ENCODE data around the gene LIPJ. TPM values are rescaled to one million over a fixed set of nuclear protein-coding genes. Genes with fewer than 3 reads are reported as not detected.
A peak's percentile ranks its signal among the peaks of the same experiment; 100 is the strongest.

LIPJ gene
- total and polyA plus RNA-seq, 10 of the 15 experiments (the other 5 are each of a cell fraction or from before 2014, with no cell fraction given) = 0.03 to 0.23 (median 0.08) TPM; not detected in 5

GRCh38 chr10:88582806-88583583 is 3.6 kb upstream of the LIPJ start, which contains the start of gene RNLS (continued):
- TF ChIP-seq PAX5 (IDR thresholded peaks at IDR 0.05; ENCODE audit: borderline replicate concordance, low read depth, low read length) = no peak
- no peak for TF ChIP-seq CBX5 (IDR thresholded peaks at IDR 0.05; ENCODE audit: low read depth)
- TF ChIP-seq BRCA1 (IDR thresholded peaks at IDR 0.05; ENCODE audit: low read depth, low read length) = no peak
- TF ChIP-seq ZZZ3 (IDR thresholded peaks at IDR 0.05; ENCODE audit: control insufficient read depth, insufficient read length, low read depth) = no peak
- TF ChIP-seq ZNF622 (IDR thresholded peaks at IDR 0.05) = no peak

GRCh38 chr10:88583584-88583957 is 3.0 kb upstream of the LIPJ start:
- Histone ChIP-seq H3K27ac (ENCODE audit: control insufficient read depth, insufficient read depth) (peak overlapping the region; percentile 87), H3K9ac (ENCODE audit: control insufficient read depth, insufficient read depth, low read length) (peak overlapping the region; percentile 86), H3K4me2 (ENCODE audit: control insufficient read depth, insufficient read depth) (peak overlapping the region; percentile 51), H4K20me1 (ENCODE audit: control insufficient read depth, insufficient read depth) (no peaks in the 10 kb centered on the region), H2AFZ (ENCODE audit: control insufficient read depth, low read depth, low read length) (peak overlapping the region; percentile 84), H3K4me1 (ENCODE audit: control insufficient read depth, insufficient read depth, low read length) (peaks cover 4% of the 10 kb centered on the region; the same call in 1 of the 2 replicates), H3K27me3 (replicated peaks in 1 of 2; ENCODE audit: control insufficient read depth in 2 of 2, insufficient read depth in 2 of 2, low read length in 1 of 2) (no peaks in the 10 kb centered on the region), H3K36me3 (ENCODE audit: control insufficient read depth in 2 of 2, insufficient read depth in 2 of 2, low read length in 1 of 2) (no peaks in the 10 kb centered on the region), H3K79me2 (ENCODE audit: control insufficient read depth, insufficient read depth, low read length) (no peaks in the 10 kb centered on the region; the same call in 1 of the 2 replicates), H3K9me3 (replicated peaks; ENCODE audit: control insufficient read depth, insufficient read depth, low read length) (no peaks in the 10 kb centered on the region; the same call in 2 of the 3 replicates), H3K4me3 (peak overlapping the region; percentile 69)
- no peak for DNase-seq (ENCODE audit: low read depth, low spot score)
- intact Hi-C loops (cut with micrococcal nuclease; ENCODE audit: unreplicated experiment) = loop anchor here (5.0 kb wide), 1 partner anchor 229 kb away; no protein-coding TSS in a partner anchor
- POLR2A ChIA-PET = interaction anchor here (0.5 to 1.4 kb wide), 3 partner anchors 15 to 713 kb away, joined by 3 to 5 read pairs (median 3); no protein-coding TSS in a partner anchor
- in situ Hi-C loops (cut with MboI) = no loop called here
- ATAC-seq = no peak
- SMC1A ChIA-PET (ENCODE audit: uncharacterized antibody, unreplicated experiment) = interaction anchor here (1.0 to 2.5 kb wide), 6 partner anchors 13 to 660 kb away, joined by 3 to 10 read pairs (median 3); no protein-coding TSS in a partner anchor
- RAD21 ChIA-PET (ENCODE audit: unreplicated experiment) = interaction anchor here (1.0 to 1.9 kb wide), 3 partner anchors 13 to 16 kb away, joined by 4 to 6 read pairs (median 4); no protein-coding TSS in a partner anchor
- WGBS (ENCODE audit: insufficient coverage, insufficient replicate concordance, low lambda C conversion rate, missing lambda C conversion rate) = 41% methylated on average over 7 of the region's 7 CpGs
- TF ChIP-seq CBX3 (IDR thresholded peaks at IDR 0.05; ENCODE audit: borderline replicate concordance, low read depth) = no peak
- TF ChIP-seq TARDBP (IDR thresholded peaks at IDR 0.05; ENCODE audit: borderline replicate concordance) = no peak
- TF ChIP-seq SMAD5 (IDR thresholded peaks at IDR 0.05; ENCODE audit: low read depth) = no peak
- TF ChIP-seq NRF1 (conservative IDR thresholded peaks at IDR 0.05; ENCODE audit: low read depth, low read length) = no peak
- TF ChIP-seq STAT3 (IDR thresholded peaks at IDR 0.05; ENCODE audit: low read depth, low read length) = no peak
- TF ChIP-seq ZNF217 (IDR thresholded peaks at IDR 0.05) = no peak
- no TSS peak for BruUV-seq (replicated peaks)
- CTCF ChIA-PET = interaction anchor here (0.5 to 8.7 kb wide), 22 partner anchors 8 to 769 kb away, joined by 3 to 86 read pairs (median 5); no protein-coding TSS in a partner anchor
- no peak for FAIRE-seq
